Kidney (tissue), 14 donors: ENCODE results near the gene CLCN2. TPM values are rescaled to one million over a fixed set of nuclear protein-coding genes. Genes with fewer than 3 reads are reported as not detected.

Experiments
- DNase-seq, 5 donors: peaks; one replicate each; pipeline ENCODE4 v3.0.0-alpha.2; 2013 to 2020
- FAIRE-seq: peaks from 2 replicates; lab custom pipeline; 2012; peaks lifted over from hg19 to GRCh38; lab: Jason Lieb, UNC
- H3K27ac ChIP-seq, 2 donors: one replicate each; pipeline ENCODE4 v1.7.0; 2013; ENCODE audit warnings: low read depth in 2 of 2, low read length in 2 of 2, inconsistent platforms in 1 of 2
- H3K27me3 ChIP-seq: one replicate; pipeline ENCODE4 v1.7.1; 2013; ENCODE audit warnings: low read length, inconsistent platforms; ENCODE audit not compliant: control insufficient read depth, insufficient read depth
- H3K36me3 ChIP-seq, 3 donors: one replicate each; pipeline versions ENCODE4 v1.7.0 to v1.7.1; 2013; ENCODE audit warnings: low read length in 3 of 3, control low read depth in 1 of 3, inconsistent platforms in 1 of 3; ENCODE audit not compliant: insufficient read depth in 3 of 3, control insufficient read depth in 2 of 3
- H3K4me1 ChIP-seq, 3 donors: one replicate each; pipeline versions ENCODE4 v1.7.0 to v1.7.1; 2013; ENCODE audit warnings: low read length in 3 of 3, inconsistent platforms in 1 of 3, low read depth in 1 of 3; ENCODE audit not compliant: control insufficient read depth in 2 of 3, insufficient read depth in 2 of 3
- H3K4me3 ChIP-seq, 3 donors: one replicate each; pipeline versions ENCODE4 v1.7.0 to v1.8.1; 2013; ENCODE audit warnings: low read length in 3 of 3, control low read depth in 1 of 3, inconsistent platforms in 1 of 3
- H3K9ac ChIP-seq, 3 donors: one replicate each; pipeline versions ENCODE4 v1.7.0 to v1.7.1; 2013; ENCODE audit warnings: low read length in 3 of 3, control low read depth in 1 of 3, inconsistent platforms in 1 of 3
- H3K9me3 ChIP-seq, 3 donors: one replicate each; pipeline versions ENCODE4 v1.7.0 to v1.7.1; 2013; ENCODE audit warnings: low read length in 3 of 3, control low read depth in 1 of 3, inconsistent platforms in 1 of 3; ENCODE audit not compliant: control insufficient read depth in 2 of 3, insufficient read depth in 1 of 3
- CTCF ChIP-seq: IDR thresholded peaks from 3 replicates; pipeline ENCODE4 v1.5.1; 2012; ENCODE audit warnings: mild to moderate bottlenecking, moderate library complexity, borderline replicate concordance; ENCODE audit not compliant: insufficient read depth; ENCODE audit errors: extremely low read depth
- intact Hi-C: fragments of 100-400 bp; cut with DNase I; formaldehyde crosslinking; loops from one replicate; pipeline ENCODE4 v1.11.1; 2022
- polyA plus RNA-seq: library from polyadenylated mRNA; stranded (reverse); fragments of 350-450 nt; fragmentation: Illumina TruSeq; extraction: RNeasy Lipid Tissue Mini Kit (QIAGEN cat#74804); gene quantifications from one replicate; pipeline ENCODE4 v1.2.3, GENCODE V29; 2014; ENCODE audit warnings: low read depth, low replicate concordance; ENCODE audit not compliant: insufficient read depth
- total RNA-seq: library from RNA; stranded (reverse); fragmentation: NEBNext Ultra II Directional; extraction: Animal tissue kit (Norgen Biotek cat#: 25700); gene quantifications from one replicate; pipeline ENCODE4 v1.2.1, GENCODE V29; 2021
- donor health status: control.
- donor health status: control.
- donor health status: control.
- donor health status: control.
- donor health status: control.
- donor health status: DM: yes; HTN: yes; CAD: no.
- donor health status: Normal renal cell carcinoma (clear cell type).

CLCN2 gene
- total and polyA plus RNA-seq, 2 donors from 2014 or later = 6.4 to 10.4 TPM

DNA sequence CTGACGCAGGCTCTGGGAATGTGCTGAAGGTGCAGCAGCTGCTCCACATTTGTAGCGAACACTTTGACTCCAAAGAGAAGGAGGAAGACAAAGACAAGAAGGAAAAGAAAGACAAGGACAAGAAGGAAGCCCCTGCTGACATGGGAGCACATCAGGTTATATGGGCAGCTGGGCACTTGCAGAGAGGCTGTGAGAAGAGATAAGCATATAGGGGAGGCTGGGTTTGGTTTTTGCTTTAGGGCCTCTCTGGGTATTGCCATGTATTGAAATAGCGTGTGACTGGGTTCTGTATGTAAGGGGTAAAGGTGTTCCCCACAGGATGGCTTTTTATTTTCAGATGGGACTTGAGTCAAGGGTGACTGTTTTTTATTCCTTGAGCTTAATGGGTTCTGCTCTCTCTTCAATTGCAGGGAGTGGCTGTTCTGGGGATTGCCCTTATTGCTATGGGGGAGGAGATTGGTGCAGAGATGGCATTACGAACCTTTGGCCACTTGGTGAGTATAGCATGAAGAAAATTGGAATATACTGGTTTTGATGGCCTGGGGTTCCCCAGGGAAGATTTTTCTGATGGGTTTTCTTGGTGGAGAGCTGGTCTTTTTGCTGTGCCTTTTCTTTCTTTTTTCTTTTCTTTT lies 54.9 kb downstream of the CLCN2 start:
- Histone ChIP-seq H3K27ac (no peak overlapping the region), H3K4me1 (no peaks in the 10 kb centered on the region), H3K9ac (no peak overlapping the region), H3K4me3 (no peak overlapping the region), H3K27me3 (no peaks in the 10 kb centered on the region), H3K9me3 (no peaks in the 10 kb centered on the region), H3K36me3 (peaks cover 10 to 65% (median 58%) of the 10 kb centered on the region in 3 donors)
- FAIRE-seq (no peak), DNase-seq (no peak)
- TF ChIP-seq CTCF = no peak
- intact Hi-C loops = no loop called here

DNA sequence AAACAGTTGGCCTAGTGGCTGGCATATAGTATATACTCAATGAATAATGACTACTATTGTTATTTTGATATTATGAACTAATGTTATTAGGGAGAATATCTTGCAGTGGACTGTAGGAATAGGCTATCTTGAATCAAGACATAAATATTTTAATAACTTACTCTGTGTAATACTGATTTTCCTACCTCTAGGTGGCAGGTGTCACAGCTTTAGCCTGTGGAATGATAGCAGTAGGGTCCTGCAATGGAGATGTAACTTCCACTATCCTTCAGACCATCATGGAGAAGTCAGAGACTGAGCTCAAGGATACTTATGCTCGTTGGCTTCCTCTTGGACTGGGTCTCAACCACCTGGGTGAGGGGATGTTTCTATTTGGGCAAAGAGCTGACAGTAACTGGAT lies 55.8 kb downstream of the CLCN2 start:
- TF ChIP-seq CTCF = peak; percentile 23
- no peaks in the 10 kb centered on the region for H3K4me1 ChIP-seq
- H3K27me3 ChIP-seq = no peaks in the 10 kb centered on the region
- no peak overlapping the region for H3K4me3 ChIP-seq
- no peak overlapping the region for H3K9ac ChIP-seq
- no peak overlapping the region for H3K27ac ChIP-seq
- no peak for DNase-seq
- no peak for FAIRE-seq
- H3K9me3 ChIP-seq = no peaks in the 10 kb centered on the region
- peaks cover 10 to 71% (median 62%) of the 10 kb centered on the region in 3 donors for H3K36me3 ChIP-seq
- intact Hi-C loops = no loop called here

DNA sequence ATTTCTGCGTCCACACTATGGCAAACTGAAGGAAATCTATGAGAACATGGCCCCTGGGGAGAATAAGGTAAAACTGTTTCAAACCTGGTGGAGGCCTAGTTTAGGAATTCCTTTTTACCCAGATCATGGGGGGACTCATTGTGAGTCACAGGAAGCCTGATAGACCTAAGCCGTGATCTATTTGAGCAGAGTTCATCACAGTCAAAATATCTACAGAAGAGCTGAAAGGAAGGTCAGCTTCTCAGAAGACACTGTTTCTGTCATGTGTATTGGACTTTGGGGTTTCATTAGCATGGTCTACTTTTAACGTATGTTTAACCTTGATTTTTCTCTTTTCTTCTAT lies 61.1 kb downstream of the CLCN2 start:
- Histone ChIP-seq H3K4me1 (peaks cover 3 to 10% (median 5%) of the 10 kb centered on the region in 3 donors), H3K9ac (peak overlapping the region in 1 of 3 donors; percentile 57), H3K27ac (no peak overlapping the region), H3K4me3 (peak overlapping the region in 1 of 3 donors; percentile 90), H3K9me3 (no peaks in the 10 kb centered on the region), H3K27me3 (no peaks in the 10 kb centered on the region), H3K36me3 (peaks cover 12 to 46% (median 40%) of the 10 kb centered on the region in 3 donors)
- DNase-seq (no peak), FAIRE-seq (no peak)
- TF ChIP-seq CTCF = no peak
- intact Hi-C loops = no loop called here
